ENCODE measurements around the gene CYP27C1.

CYP27C1 gene

DNA sequence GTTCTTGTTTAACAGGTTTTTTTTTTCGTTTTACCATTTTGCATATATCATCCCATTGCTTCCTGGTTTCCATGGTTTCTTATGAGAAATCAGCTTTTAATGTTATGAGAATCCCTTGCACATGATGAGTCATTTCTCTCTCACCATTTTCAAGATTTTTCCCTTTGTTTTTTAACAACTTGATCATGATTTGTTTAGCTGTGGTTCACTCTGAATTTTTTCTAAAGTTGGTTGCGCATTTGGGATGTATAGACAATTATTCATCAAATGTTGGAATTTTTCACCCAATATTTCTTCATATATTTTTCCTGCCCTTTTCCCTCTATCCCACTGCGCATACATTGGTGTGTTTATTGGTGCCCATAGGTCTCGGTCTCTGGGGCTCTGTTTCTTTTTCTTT is 70.7 kb downstream of the CYP27C1 start:
- Histone ChIP-seq H3K9me3 (ENCODE audit: severe bottlenecking) (peaks cover 6% of the 10 kb centered on the region), H3K27me3 (ENCODE audit: insufficient read depth, poor library complexity, severe bottlenecking) (no peaks in the 10 kb centered on the region), H3K4me3 (ENCODE audit: severe bottlenecking) (no peak overlapping the region), H3K36me3 (ENCODE audit: low read depth) (no peaks in the 10 kb centered on the region), H3K4me1 (ENCODE audit: insufficient read depth, poor library complexity, severe bottlenecking) (peaks cover 35% of the 10 kb centered on the region), H3K27ac (ENCODE audit: poor library complexity, severe bottlenecking) (peak overlapping the region; percentile 98)
- TF ChIP-seq, protein P1, sequence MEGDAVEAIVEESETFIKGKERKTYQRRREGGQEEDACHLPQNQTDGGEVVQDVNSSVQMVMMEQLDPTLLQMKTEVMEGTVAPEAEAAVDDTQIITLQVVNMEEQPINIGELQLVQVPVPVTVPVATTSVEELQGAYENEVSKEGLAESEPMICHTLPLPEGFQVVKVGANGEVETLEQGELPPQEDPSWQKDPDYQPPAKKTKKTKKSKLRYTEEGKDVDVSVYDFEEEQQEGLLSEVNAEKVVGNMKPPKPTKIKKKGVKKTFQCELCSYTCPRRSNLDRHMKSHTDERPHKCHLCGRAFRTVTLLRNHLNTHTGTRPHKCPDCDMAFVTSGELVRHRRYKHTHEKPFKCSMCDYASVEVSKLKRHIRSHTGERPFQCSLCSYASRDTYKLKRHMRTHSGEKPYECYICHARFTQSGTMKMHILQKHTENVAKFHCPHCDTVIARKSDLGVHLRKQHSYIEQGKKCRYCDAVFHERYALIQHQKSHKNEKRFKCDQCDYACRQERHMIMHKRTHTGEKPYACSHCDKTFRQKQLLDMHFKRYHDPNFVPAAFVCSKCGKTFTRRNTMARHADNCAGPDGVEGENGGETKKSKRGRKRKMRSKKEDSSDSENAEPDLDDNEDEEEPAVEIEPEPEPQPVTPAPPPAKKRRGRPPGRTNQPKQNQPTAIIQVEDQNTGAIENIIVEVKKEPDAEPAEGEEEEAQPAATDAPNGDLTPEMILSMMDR (IDR thresholded peaks at IDR 0.05; ENCODE audit: poor library complexity, severe bottlenecking), result no peak
- DNase-seq (ENCODE audit: low spot score) (no peak), ATAC-seq (ENCODE audit: low read depth) (peak; percentile 80)

DNA sequence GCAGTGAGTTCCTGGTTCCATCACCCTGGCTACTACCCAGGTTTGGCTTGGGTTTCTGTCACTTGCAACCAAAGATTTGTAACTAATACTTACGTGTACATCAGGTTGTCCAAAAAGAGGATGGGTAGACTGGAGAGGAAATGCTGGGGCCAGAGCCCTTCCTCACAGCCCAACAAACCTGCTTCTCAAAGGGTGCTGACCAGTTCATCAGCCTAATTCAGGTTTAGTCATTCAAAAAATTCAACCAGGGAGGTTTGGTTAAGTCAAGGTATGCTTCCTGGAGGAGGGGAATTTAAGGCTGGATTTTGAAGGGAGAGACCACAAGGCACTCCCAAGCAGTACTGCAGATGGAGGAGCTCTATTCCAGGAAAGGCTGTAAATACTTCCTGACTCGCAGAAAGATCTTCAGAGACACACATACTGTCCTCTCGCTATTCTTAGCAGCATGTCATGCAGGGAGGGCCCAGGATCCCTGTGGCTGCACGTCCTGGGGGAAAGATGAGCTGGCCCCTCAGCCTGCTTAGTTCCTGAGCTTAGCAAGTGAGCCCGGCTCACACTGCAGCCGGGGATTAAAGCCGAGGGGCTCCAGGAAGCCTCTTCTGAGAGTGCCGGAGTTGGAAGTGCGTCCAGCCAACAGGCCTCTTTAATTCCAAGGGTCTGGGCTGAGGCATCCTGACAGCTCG is 73.1 kb downstream of the CYP27C1 start:
- H3K36me3 ChIP-seq (ENCODE audit: low read depth), result no peaks in the 10 kb centered on the region

DNA sequence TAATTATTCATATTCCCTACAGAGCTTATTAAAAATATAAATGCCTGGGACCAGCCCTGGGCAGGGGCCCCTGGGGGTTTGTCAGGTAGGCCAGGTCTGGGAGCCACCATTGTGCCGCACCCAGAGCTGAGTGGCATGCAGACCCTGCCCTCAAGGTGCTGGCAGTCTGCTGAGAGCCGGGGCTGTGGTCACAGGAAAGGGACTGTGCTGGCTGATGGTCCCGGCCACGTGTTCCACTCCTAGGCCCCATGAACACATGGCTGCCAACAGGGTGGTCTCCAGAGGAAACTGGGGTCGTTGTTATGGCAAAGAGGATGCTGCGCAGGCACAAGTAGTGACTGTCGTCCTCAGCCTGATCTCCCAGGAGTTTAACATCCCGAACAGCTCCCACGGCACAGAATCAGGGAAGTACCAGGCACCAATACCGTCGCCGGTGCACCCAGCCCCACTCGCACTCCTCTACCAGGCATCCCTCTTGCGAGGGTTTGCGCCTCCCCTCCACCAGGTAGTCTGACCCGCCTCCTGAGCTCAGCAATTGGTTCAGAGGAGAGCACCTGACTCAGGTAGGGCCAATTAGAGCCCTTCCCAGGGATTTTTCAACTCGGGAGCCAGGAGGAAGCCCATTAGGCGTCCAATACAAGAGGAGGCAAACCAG is 73.9 kb downstream of the CYP27C1 start:
- TF ChIP-seq, protein P1 (IDR thresholded peaks at IDR 0.05; ENCODE audit: poor library complexity, severe bottlenecking), result no peak

More for the DNA sequence above, 73.1 kb downstream of the CYP27C1 start:
- Histone ChIP-seq H3K4me1 (ENCODE audit: insufficient read depth, poor library complexity, severe bottlenecking) (peaks cover 33% of the 10 kb centered on the region), H3K9me3 (ENCODE audit: severe bottlenecking) (peaks cover 6% of the 10 kb centered on the region), H3K4me3 (ENCODE audit: severe bottlenecking) (no peak overlapping the region), H3K27ac (ENCODE audit: poor library complexity, severe bottlenecking) (peak overlapping the region; percentile 98), H3K27me3 (ENCODE audit: insufficient read depth, poor library complexity, severe bottlenecking) (no peaks in the 10 kb centered on the region)
- no peak for ATAC-seq (ENCODE audit: low read depth)
- no peak for DNase-seq (ENCODE audit: low spot score)
- TF ChIP-seq, protein P1 (IDR thresholded peaks at IDR 0.05; ENCODE audit: poor library complexity, severe bottlenecking), result no peak

DNA sequence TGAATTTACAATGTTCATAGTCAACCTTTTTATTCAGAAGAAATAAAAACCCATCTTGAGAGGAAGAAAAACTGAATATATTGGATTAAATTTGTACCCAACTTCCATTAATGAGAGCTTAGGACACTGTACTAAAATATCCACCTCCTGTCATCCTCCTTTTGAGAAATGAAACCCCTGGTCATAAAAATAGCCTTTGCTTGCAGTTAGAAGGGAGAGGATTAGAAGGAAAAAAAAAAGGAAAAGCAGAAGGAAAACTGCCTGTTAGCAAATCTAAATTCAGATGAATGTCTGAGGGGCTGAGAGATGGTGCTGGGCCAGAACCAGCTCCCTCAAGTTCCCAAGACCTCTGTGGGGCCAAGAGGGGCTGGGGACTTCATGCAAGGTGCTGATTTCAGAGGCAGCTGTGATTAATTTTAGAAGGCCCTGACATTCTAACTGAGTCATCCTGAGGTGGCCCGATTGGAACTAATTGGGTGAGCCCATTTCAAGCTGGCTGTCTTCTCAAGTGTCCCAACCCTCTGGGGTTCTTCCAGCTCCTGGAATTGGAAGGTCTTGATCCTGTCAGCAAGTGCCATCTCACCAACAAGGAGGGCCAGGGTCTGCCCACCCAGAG is 74.7 kb downstream of the CYP27C1 start:
- Histone ChIP-seq H3K4me1 (ENCODE audit: insufficient read depth, poor library complexity, severe bottlenecking) (peaks cover 33% of the 10 kb centered on the region), H3K27ac (ENCODE audit: poor library complexity, severe bottlenecking) (peak overlapping the region; percentile 98), H3K27me3 (ENCODE audit: insufficient read depth, poor library complexity, severe bottlenecking) (no peaks in the 10 kb centered on the region), H3K9me3 (ENCODE audit: severe bottlenecking) (no peaks in the 10 kb centered on the region), H3K36me3 (ENCODE audit: low read depth) (no peaks in the 10 kb centered on the region), H3K4me3 (ENCODE audit: severe bottlenecking) (no peak overlapping the region)
- TF ChIP-seq, protein P1 (IDR thresholded peaks at IDR 0.05; ENCODE audit: poor library complexity, severe bottlenecking), result no peak
- 0 out of 3 replicates have a peak, but pooled peaks have one; percentile 19 for ATAC-seq (ENCODE audit: low read depth)
- no peak for DNase-seq (ENCODE audit: low spot score)

More for the DNA sequence above, 73.9 kb downstream of the CYP27C1 start:
- Histone ChIP-seq H3K36me3 (ENCODE audit: low read depth) (no peaks in the 10 kb centered on the region), H3K27ac (ENCODE audit: poor library complexity, severe bottlenecking) (peak overlapping the region; percentile 98), H3K27me3 (ENCODE audit: insufficient read depth, poor library complexity, severe bottlenecking) (no peaks in the 10 kb centered on the region), H3K4me1 (ENCODE audit: insufficient read depth, poor library complexity, severe bottlenecking) (peaks cover 33% of the 10 kb centered on the region), H3K9me3 (ENCODE audit: severe bottlenecking) (peaks cover 6% of the 10 kb centered on the region), H3K4me3 (ENCODE audit: severe bottlenecking) (no peak overlapping the region)
- no peak for ATAC-seq (ENCODE audit: low read depth)
- DNase-seq (ENCODE audit: low spot score), result no peak

Measured in RWPE2 (cell line).